ENCODE measurements around the gene KCNN4. TPM values are rescaled to one million over a fixed set of nuclear protein-coding genes. Genes with fewer than 3 reads are reported as not detected.

The KCNN4 gene
- total and polyA plus RNA-seq, 2 donors (not counting 3 experiments of a cell fraction or from before 2014, with no cell fraction given) = 0.29 TPM; not detected in 1

- Histone ChIP-seq H3K4me1 (ENCODE audit: control insufficient read depth, extremely low read depth, insufficient read depth, low read length) (peaks cover 17% of the 10 kb centered on the region), H2AFZ (ENCODE audit: low read depth, low read length) (no peak overlapping the region), H3K4me3 (replicated peaks in 1 of 3; ENCODE audit: insufficient read depth in 1 of 3, low read depth in 1 of 3, low read length in 3 of 3) (no peak overlapping the region), H3K9ac (replicated peaks; ENCODE audit: extremely low read depth, insufficient read depth, low read length) (no peak overlapping the region), H3K27me3 (ENCODE audit: control insufficient read depth in 2 of 2, insufficient read depth in 2 of 2, low read length in 2 of 2) (no peaks in the 10 kb centered on the region), H3K4me2 (ENCODE audit: insufficient read depth, low read length) (no peak overlapping the region), H3K9me3 (replicated peaks; ENCODE audit: control insufficient read depth, insufficient read depth, low read length) (no peaks in the 10 kb centered on the region), H4K20me1 (replicated peaks; ENCODE audit: control insufficient read depth, extremely low read depth, insufficient read depth, low read length) (no peaks in the 10 kb centered on the region), H3K27ac (ENCODE audit: insufficient read depth, low read depth, low read length) (no peak overlapping the region), H3K79me2 (ENCODE audit: control insufficient read depth, insufficient read depth, low read length) (no peaks in the 10 kb centered on the region), H3K36me3 (ENCODE audit: control insufficient read depth in 2 of 2, extremely low read depth in 1 of 2, insufficient read depth in 2 of 2, low read length in 2 of 2) (no peaks in the 10 kb centered on the region), H3K9me1 (replicated peaks; ENCODE audit: control insufficient read depth, extremely low read depth, insufficient read depth, low read length) (no peaks in the 10 kb centered on the region)
- CTCF ChIA-PET = interaction anchor here (1.7 to 4.9 kb wide), 5 partner anchors 9 to 42 kb away, joined by 6 to 114 read pairs (median 25); no protein-coding TSS in a partner anchor
- dilution Hi-C loops (cut with MboI; ENCODE audit: extremely low pct_ligation_motif_present, low sequenced_read_pairs) (no loop called here), intact Hi-C loops (cut with micrococcal nuclease) (loop anchor here (5.0 kb wide), 1 partner anchor 66 kb away; no protein-coding TSS in a partner anchor)
- BruUV-seq (replicated peaks) = no TSS peak
- DNase-seq (ENCODE audit: low read depth, low spot score) = no peak
- no peak for FAIRE-seq
- POLR2A ChIA-PET = no interaction called here
- no peak for TF ChIP-seq JUN (IDR thresholded peaks at IDR 0.05; ENCODE audit: borderline replicate concordance, insufficient read depth, insufficient read length, low read depth)
- no peak for TF ChIP-seq EZH2 (IDR thresholded peaks at IDR 0.05; ENCODE audit: borderline replicate concordance, low read depth, low read length, severe bottlenecking)
- no peak for TF ChIP-seq GATA2 (IDR thresholded peaks at IDR 0.05; ENCODE audit: insufficient read depth, insufficient read length, low read depth, low read length)
- TF ChIP-seq MAX (IDR thresholded peaks at IDR 0.05; ENCODE audit: insufficient read depth, insufficient read length) = no peak
- TF ChIP-seq POLR2AphosphoS5 (IDR thresholded peaks at IDR 0.05; ENCODE audit: insufficient read depth, low read depth, low read length) = no peak
- no peak for TF ChIP-seq POLR2A (IDR thresholded peaks at IDR 0.05; ENCODE audit: low read depth, low read length)
- no peak for TF ChIP-seq MYC (IDR thresholded peaks at IDR 0.05; ENCODE audit: low read depth, low read length)
- TF ChIP-seq CTCF (IDR thresholded peaks at IDR 0.05; ENCODE audit: extremely low read depth in 1 of 2, insufficient read depth in 1 of 2, low read depth in 1 of 2, low read length in 2 of 2) = no peak
- TF ChIP-seq FOS (IDR thresholded peaks at IDR 0.05; ENCODE audit: borderline replicate concordance, insufficient read depth, low read length) = no peak
Observed at GRCh38 chr19:43767818-43768217, 13.0 kb downstream of the KCNN4 start.
